ENCODE data around the gene KCTD4.

KCTD4 gene

DNA sequence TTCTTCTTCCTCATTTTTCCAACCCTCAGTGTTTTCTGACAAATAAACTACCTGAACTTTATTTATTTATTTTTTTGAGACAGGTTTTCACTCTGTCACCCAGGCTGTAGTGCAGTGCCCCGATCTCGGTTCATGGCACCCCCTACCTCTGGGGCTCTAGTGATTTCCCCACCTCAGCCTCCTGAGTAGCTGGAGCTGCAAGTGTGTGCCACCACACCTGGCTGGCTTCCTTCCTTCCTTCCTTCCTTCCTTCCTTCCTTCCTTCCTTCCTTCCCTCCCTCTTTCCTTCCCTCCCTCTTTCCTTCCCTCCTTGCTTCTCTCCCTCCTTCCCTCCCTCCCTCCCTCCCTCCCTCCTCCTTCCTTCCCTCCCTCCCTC, 32.3 kb downstream of the KCTD4 start:
- no peak for DNase-seq

DNA sequence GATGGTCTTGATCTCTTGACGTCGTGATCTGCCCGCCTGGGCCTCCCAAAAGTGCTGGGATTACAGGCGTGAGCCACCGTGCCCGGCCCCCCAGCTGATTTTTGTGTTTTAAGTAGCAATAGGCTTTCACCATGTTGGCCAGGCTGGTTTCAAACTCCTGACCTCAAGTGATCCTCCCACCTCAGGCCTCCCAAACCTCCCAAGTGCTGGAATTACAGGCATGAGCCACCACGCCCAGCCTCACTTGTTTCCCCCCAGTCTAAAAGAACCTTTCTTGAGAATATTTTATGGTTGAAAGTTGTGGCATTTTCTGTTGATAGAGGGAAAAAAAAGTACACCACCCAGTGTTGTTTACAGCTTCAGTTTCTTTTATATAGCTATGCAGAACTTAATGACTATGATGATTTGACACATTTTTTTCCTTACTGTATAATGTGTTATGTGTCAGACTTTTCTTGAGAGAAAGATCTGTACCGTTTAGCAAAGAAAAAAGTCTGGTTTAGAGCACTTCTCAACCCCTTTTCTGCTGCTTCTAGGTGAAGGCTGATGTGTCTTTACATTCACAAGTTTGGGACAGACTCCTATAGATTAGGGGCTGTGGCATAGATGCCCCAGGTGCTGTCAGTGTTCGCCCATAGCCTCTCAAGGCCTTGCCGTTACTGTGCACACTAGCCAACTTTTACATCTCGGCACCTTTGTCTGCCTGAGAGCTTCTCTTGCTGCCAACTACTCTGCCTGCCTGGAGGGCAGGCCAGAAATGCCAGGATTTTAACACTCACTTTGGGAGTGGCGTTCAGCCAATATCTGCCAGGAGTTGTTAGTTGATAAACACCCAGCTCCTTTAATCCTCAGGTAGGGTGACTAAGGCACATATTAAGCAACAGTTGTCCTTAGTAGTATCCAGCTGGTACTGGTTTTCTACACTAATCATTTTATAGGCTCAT, 33.0 kb downstream of the KCTD4 start:
- no peak for DNase-seq

DNA sequence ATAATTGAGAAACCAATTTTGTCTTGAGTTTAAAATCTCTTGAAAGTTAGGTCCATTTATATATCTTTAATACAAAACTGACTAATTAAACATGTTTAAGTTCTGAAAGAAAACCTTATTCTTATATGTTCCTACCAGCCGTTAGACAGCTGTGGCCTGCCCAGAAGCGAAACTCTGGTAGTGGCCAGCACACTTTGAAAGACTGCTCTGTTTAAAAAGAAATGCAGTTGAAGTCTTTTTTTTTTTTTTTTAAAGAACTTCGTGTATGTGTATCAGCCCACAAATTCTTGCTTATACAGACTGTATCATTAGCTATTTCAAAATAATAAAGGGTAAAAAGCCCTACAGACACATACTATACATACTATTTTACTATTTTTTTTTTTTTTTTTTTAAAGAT, 34.0 kb downstream of the KCTD4 start:
- DNase-seq = no peak

DNA sequence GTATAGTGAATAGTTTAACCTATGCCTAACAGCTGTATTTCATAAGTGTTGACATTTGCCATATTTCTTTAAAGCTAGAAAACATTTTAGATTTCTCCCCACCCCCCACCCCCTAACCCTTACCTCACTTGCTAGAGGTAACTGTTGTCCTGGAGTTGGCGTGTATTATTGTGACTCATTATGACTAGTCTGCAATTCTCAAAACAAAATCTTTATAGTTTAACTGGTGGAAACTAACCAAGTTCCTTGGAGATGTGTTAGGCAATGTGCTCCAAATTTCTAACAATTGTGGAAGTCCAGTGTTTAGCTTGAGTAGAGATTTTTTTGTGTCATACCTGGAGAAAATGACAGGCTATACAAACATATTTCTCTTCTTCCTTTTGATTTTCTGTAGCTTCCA, 38.0 kb downstream of the KCTD4 start:
- no peak for DNase-seq

DNA sequence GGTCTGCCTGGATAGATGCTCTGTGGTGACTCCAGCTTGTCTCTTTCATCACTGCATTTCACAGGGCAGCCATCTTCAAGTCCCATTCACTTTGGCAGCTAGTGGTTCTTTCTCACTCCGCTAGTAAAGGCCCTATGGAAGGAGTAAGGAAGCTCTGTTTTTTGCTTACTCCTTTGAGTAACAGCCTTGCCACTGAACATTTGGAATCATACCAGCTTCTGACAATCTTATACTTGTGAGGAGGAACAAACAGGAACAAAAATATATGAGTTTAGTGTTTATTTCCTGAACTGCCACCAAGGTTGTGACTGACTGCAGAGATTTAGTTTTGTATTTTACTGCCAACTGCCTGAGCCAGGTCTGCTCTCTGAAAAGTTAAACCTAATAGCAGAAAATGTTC, 38.7 kb downstream of the KCTD4 start:
- DNase-seq = no peak

DNA sequence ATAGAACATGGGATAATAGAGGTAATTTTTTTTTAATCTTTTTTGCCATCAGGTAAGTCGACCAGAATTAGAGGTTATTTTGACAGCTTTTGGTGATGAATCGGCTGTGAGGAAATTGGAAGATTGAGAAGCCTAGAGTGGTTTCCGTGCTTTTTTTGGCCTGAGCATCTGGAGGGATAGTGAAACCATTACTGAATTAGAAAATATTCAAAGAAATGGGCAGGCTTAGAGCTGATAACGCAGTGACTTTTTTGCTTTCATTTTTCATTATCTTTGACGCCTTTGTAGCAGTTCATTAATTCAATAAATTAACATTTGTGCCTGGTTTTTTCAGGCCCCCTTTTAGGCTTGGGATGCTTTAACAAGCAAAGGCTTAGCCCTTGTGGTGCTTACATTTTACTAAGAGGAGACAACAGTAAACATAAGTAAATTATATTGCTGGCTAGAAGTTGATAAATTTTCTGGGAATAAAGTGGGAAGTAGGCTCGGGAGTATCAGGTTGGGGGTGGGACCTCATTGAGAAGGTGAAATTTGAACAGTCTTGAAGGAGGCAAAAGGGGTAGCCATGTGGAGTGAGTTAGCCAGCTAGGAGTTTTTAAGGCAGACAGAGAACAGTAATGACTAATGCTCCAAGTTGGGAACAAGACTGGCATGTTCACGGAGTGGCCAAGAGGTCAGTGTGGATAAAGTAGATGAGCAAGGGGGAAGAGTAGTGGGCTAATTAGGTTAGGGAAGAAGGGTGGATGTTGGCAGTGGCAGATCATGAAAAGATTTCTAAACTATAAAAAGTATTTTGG, 44.1 kb downstream of the KCTD4 start:
- no peak for DNase-seq

DNA sequence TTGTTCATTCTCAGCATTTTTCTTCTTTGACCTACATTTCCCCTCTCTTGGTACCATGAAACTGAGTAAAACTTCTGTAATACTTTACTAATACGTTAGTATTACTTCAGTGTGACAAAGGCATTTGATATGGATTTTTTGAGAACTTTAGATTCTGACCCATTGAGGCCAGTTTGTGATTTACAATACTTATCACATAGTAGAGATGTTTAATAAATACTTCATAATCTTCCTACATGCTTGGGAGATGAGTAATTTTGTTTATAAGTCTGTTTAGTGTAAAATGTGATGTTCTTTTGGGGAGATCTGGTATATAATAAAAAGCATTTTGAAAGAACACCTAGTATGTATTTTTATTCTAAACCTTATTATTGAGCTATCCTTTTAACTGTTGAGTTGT, 50.9 kb downstream of the KCTD4 start:
- no peak for DNase-seq

DNA sequence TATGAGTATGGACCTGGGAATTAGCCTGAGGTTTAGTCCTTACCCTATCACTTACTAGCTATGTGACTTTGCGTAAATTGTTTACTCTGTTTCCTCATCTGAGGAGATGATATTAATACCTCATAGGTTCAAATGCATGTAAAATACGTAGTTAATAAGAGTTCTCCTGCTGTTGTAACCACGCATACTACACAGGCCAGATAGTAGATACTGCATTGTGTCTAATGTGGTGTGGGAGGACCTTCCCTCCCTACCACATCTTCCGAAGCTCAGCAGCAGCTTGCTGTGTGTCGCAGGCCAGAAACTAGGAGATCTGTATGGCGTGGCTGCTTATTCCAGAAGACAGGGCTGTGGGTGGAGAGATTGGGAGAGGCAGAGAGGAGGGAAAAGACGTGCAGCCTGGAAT, 57.5 kb downstream of the KCTD4 start:
- no peak for DNase-seq

All from right forelimb (tissue), 1 donor.